Tibial nerve (tissue), 4 donors: ENCODE results near the gene ACOT11. TPM values are rescaled to one million over a fixed set of nuclear protein-coding genes. Genes with fewer than 3 reads are reported as not detected.
A peak's percentile ranks its signal among the peaks of the same experiment; 100 is the strongest.

Experiments used
- DNase-seq, 2 donors: peaks; one replicate each; pipeline ENCODE4 v3.0.0-alpha.2; 2019; ENCODE audit warnings: low spot score in 2 of 2
- H3K27ac ChIP-seq, 4 donors: fragments of 200-600 bp; sonication (generic) in 3 of 4; one replicate each; pipeline ENCODE4 v1.5.1; 2017 to 2019; ENCODE audit warnings: mild to moderate bottlenecking in 1 of 4
- H3K27me3 ChIP-seq, 2 donors: fragments of 200-600 bp; sonication (generic) in 1 of 2; one replicate each; pipeline versions ENCODE4 v1.5.1 to v1.6.0; 2017 to 2019
- H3K36me3 ChIP-seq, 3 donors: fragments of 200-600 bp; sonication (generic); one replicate each; pipeline ENCODE4 v1.5.1; 2018 to 2019
- H3K4me1 ChIP-seq, 4 donors: fragments of 200-600 bp; sonication (generic) in 3 of 4; one replicate each; pipeline ENCODE4 v1.5.1; 2017 to 2019
- H3K4me3 ChIP-seq, 4 donors: fragments of 200-600 bp; sonication (generic) in 3 of 4; one replicate each; pipeline ENCODE4 v1.5.1; 2017 to 2019; ENCODE audit warnings: mild to moderate bottlenecking in 1 of 4, moderate library complexity in 1 of 4
- H3K9me3 ChIP-seq, 4 donors: fragments of 200-600 bp; sonication (generic) in 3 of 4; one replicate each; pipeline ENCODE4 v1.5.1; 2017 to 2019
- CTCF ChIP-seq, 5 experiments: fragments of 200-600 bp in 3 of 5; fragments of 450-650 bp in 2 of 5; sonication (generic) in 3 of 5; IDR thresholded peaks; one replicate each; pipeline ENCODE4 v1.5.1; 2016 to 2019; ENCODE audit warnings: antibody characterized with exemption in 5 of 5, mild to moderate bottlenecking in 3 of 5, moderate library complexity in 2 of 5
- EP300 ChIP-seq, 2 donors: sonication (generic); formaldehyde crosslinking; IDR thresholded peaks; one replicate each; pipeline ENCODE4 v1.6.1; 2017; ENCODE audit warnings: antibody characterized with exemption in 2 of 2, mild to moderate bottlenecking in 1 of 2
- POLR2A ChIP-seq, 2 donors: fragments of 450-650 bp; IDR thresholded peaks; one replicate each; pipeline ENCODE4 v1.6.1; 2017; ENCODE audit warnings: antibody characterized with exemption in 2 of 2, mild to moderate bottlenecking in 2 of 2, moderate library complexity in 2 of 2
- WGBS, 2 donors: methylation state at CpG; one replicate each; pipeline ENCODE4 v1.1.5; 2018; 5-methylcytosine and 5-hydroxymethylcytosine counted together
- total RNA-seq, 4 donors: library from RNA; depleted of rRNA; stranded (reverse); fragments of >200 nt; gene quantifications; one replicate each; pipeline ENCODE4 v1.1.0, GENCODE V29; 2016

Gene ACOT11
- total RNA-seq, 4 donors from 2014 or later = 7.5 to 13.8 (median 10.2) TPM

GRCh38 chr1:54549181-54549924 lies 1.3 kb downstream of the ACOT11 start:
- Histone ChIP-seq H3K27me3 (no peaks in the 10 kb centered on the region), H3K4me3 (no peak overlapping the region), H3K36me3 (no peaks in the 10 kb centered on the region), H3K9me3 (no peaks in the 10 kb centered on the region), H3K4me1 (peaks cover 0 to 17% (median 7%) of the 10 kb centered on the region in 4 donors), H3K27ac (peak overlapping the region in 1 of 4 donors; percentile 57)
- no peak for DNase-seq
- 60 to 61% methylated on average over 13 of the region's 13 CpGs for WGBS, 2 donors
- TF ChIP-seq CTCF (IDR thresholded peaks at IDR 0.05) (no peak), POLR2A (IDR thresholded peaks at IDR 0.05) (no peak), EP300 (IDR thresholded peaks at IDR 0.05) (no peak)

- Histone ChIP-seq H3K36me3 (peaks cover 0 to 7% (median 0%) of the 10 kb centered on the region in 3 donors), H3K4me1 (peaks cover 0 to 17% (median 7%) of the 10 kb centered on the region in 4 donors), H3K4me3 (no peak overlapping the region), H3K27me3 (no peaks in the 10 kb centered on the region), H3K27ac (no peak overlapping the region), H3K9me3 (peaks cover 0 to 8% (median 0%) of the 10 kb centered on the region in 4 donors)
- TF ChIP-seq EP300 (IDR thresholded peaks at IDR 0.05) = no peak
- TF ChIP-seq CTCF (IDR thresholded peaks at IDR 0.05) = no peak
- no peak for TF ChIP-seq POLR2A (IDR thresholded peaks at IDR 0.05)
- no peak for DNase-seq
- WGBS, 2 donors = 100% methylated on average over 3 of the region's 3 CpGs
Observed at GRCh38 chr1:54551891-54552290, 3.9 kb downstream of the ACOT11 start.

GRCh38 chr1:54553602-54554313 lies 5.7 kb downstream of the ACOT11 start:
- Histone ChIP-seq H3K4me1 (peaks cover 0 to 7% (median under 1%) of the 10 kb centered on the region in 4 donors), H3K36me3 (peaks cover 0 to 7% (median 0%) of the 10 kb centered on the region in 3 donors), H3K4me3 (no peak overlapping the region), H3K9me3 (peaks cover 0 to 8% (median 0%) of the 10 kb centered on the region in 4 donors), H3K27ac (no peak overlapping the region), H3K27me3 (no peaks in the 10 kb centered on the region)
- DNase-seq = no peak
- no peak for TF ChIP-seq POLR2A (IDR thresholded peaks at IDR 0.05)
- TF ChIP-seq EP300 (IDR thresholded peaks at IDR 0.05) = no peak
- TF ChIP-seq CTCF (IDR thresholded peaks at IDR 0.05) = no peak
- WGBS, 2 donors = 89 to 92% methylated on average over 8 of the region's 8 CpGs

- H3K36me3 ChIP-seq = peaks cover 0 to 7% (median 0%) of the 10 kb centered on the region in 3 donors
- H3K9me3 ChIP-seq = peaks cover 0 to 8% (median 0%) of the 10 kb centered on the region in 4 donors
- no peaks in the 10 kb centered on the region for H3K4me1 ChIP-seq
- no peaks in the 10 kb centered on the region for H3K27me3 ChIP-seq
- 96 to 98% methylated on average over 1 of the region's 1 CpG for WGBS, 2 donors
- no peak overlapping the region for H3K27ac ChIP-seq
- TF ChIP-seq CTCF (IDR thresholded peaks at IDR 0.05) (no peak), EP300 (IDR thresholded peaks at IDR 0.05) (no peak), POLR2A (IDR thresholded peaks at IDR 0.05) (no peak)
- no peak for DNase-seq
- no peak overlapping the region for H3K4me3 ChIP-seq
Observed at GRCh38 chr1:54556110-54556509, 8.1 kb downstream of the ACOT11 start.
